ENCODE data around the gene SULT1A2.
"Not testable (repeated sequence)": the region's sequence is repeated elsewhere in the genome, so short reads cannot be mapped to it uniquely, and the experiment has no call there.

SULT1A2 gene

DNA sequence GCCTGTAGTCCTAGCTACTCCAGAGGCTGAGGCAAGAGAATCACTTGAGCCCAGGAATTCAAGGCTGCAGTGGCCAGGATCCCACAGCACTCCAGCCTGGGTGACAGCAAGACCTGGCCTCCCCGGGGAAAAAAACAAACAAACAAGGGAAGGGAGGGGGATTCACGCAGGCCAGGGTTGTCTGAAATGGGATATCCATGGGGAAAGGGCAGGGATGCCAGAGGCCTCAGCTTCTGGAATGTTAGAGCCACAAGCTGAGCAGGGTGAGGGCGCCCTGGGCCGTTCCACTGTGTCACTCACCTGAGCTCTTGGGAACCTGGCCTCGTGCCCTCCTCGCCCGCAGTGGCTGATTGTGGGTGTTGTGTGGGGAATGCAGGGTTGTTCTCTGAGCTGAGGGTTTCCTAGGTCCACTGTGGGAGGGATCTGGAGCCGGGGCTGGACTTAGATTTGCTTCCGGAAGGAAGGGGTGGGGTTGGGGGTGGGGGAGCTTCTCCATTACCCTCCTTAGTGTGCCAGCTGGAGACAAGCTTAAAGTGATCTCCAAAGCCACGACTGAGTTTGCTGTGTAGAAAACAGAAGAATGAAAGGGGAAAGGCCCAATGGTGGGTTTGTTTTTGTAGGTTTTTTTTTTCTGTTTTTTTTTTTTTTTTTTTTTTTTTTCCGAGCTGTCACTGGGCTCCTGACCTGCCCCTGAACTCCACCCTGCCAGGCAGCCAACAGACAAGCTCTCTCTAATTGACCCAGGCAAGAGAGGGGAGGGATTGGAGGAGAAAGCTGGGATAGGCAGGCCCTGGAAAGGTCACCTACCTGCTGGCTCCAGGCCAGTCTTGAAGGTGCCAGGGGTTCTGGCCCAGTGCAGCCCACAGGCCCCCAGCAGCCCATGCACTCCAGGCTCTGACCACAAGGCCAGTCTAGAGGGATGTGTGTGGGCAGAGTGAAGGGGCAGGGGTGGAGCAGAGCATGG, 13.1 kb upstream of the SULT1A2 start, which contains the start of gene SULT1A1:
TSS of gene SULT1A1 (minus strand) at position 414 of the 964 bp plus-strand sequence. CDS start 1,189 bp downstream, outside the sequence.
- DNase-seq (ENCODE audit: extremely low read depth in 1 of 2, low read depth in 1 of 2): no peak

DNA sequence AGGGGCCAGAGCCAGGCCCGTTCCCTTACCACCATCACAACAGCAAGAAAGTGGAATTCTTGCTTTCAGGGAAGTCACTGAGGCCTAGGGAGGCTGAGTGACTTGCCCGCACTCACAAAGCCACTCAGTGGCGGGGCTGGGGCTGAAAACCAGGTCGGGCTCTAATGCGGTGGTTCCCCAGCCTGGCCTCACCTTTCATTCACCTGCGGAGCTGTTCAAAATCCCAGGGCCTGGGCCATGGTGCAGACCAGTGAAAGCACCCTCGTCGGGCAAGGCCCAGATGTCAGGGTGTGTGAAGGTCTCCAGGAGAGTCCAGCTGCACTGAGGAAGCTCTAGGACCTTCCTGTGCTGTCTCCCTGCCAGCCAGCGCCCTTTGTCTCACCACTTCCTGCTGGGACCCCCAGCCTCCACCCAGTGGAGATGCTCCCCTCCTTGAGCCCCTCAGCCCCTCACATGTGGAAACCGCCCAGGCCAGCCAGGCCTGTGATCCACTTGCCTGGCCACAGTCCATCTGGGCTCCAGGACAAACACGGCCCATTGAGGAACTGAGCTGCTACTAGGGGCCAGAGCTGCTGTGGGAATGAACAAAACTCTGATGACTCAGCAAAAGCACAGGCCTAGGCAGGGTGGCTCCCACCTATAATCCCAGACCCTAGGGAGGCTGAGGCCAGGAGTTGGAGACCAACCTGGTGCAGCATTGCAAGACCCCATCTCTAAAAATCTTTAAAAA, 12.2 kb upstream of the SULT1A2 start:
- DNase-seq (ENCODE audit: extremely low read depth in 1 of 2, low read depth in 1 of 2): not testable (repeated sequence)

DNA sequence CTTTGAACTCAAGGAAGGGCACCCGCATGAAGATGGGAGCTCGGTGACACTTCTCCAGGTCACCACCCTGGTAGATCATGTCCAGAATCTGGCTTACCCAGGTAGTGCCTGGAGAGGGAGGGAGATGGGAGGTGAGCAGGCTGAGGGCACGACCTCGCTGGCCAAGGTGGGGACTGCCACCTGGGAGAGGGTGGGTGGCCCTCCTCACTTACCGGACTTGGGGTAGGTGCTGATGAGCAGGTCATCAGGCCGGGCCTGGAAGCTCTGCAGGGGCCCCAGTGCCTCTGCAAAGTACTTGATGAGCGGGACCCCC, 11.6 kb upstream of the SULT1A2 start:
- DNase-seq (ENCODE audit: extremely low read depth in 1 of 2, low read depth in 1 of 2): not testable (repeated sequence)

DNA sequence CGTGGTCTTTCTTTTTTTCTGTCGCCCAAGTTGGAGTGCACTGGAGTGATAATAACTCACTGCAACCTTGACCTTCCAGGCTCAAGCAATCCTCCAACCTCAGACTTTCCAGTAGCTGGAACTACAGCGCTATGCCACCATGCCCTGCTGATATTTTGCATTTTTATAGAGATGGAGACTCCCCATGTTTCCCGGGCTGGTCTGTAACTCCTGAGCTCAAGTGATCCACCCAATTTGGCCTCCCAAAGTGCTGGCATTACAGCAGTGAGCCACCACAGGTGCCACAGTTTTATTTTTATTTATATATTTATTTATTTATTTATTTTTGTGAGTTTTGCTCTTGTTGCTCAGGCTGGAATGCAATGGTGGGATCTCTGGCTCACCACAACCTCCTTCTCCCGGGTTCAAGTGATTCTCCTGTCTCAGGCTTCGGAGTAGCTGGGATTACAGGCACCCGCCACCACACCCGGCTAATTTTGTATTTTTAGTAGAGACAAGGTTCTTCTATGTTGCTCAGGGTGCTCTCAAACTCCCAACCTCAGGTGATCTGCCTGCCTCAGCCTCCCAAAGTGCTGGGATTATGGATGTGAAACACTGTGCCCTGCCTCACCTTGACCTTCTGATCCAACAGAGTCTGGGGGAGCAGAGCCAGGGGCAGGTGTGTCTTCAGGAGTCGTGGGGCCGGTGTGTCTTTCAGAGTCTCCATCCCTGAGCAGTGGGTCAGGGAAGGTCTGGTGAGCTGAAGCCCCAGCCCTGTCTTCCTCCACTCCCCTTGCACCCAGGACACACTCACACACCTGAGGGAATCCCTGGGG, 11.0 kb upstream of the SULT1A2 start:
- DNase-seq (ENCODE audit: extremely low read depth in 1 of 2, low read depth in 1 of 2): not testable (repeated sequence)

DNA sequence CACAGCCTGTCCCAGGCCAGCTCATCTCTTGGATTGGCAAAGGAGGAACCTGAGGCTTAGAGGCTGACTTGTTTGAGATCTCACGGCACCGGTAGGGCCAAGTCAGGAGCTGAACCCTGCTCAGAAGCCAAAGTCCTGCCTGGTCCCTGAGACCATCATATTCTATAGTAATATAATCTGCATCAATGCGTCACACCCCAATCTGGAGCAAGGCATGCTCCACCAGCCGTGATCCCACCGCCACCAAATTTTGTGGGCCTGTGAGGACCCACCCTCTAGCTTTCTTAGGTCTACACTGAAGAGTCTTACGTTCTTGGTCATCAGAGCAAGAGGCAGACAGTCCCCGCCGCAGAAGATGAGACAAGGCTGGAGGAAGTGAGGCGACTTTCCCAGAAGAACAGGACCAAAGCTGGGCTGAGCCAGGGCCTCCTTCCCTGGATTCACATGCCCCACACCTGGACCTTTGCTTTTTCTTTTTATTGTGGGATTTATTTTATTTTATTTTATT, 10.3 kb upstream of the SULT1A2 start:
- DNase-seq (ENCODE audit: extremely low read depth in 1 of 2, low read depth in 1 of 2): no peak

DNA sequence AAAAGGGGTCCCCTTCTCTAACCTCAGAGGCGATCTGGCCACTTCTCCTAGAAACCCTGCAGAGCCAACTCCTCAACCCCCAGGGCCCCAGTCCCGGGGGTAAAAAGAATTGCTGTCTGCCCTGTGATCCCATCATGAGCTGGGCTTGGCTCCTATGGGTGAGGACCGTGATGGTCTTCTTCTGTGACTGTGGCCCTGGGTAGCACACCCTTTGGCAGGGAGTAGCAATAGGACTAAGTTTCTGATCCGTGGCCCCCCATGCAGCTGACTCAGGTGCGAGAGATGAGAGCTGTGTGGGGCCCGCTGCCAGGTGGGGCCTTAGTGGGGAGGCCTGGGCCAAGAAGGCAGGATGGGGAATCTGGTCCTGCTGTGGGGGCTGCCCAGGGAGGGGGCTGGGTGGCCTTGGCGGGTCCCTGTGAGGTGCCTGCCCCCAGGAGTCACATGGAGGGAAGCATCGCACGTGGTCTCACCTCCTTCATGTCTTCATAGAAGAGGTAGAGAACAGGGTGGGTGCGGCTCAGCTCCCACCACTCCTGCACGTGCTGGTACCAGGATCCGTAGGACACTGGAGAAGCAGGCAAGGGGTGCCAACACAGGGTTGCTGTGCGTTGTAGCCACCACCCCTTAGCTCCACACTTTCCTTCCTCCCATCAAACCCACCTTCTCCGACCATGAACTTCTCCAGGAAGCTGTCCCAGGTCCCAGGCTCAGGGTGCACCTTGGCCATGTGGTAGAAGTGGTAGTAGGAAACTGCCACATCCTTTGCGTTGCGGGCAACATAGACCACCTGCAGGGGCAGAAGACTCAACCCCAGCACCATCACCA, 9.7 kb upstream of the SULT1A2 start:
- DNase-seq (ENCODE audit: extremely low read depth in 1 of 2, low read depth in 1 of 2): no peak

DNA sequence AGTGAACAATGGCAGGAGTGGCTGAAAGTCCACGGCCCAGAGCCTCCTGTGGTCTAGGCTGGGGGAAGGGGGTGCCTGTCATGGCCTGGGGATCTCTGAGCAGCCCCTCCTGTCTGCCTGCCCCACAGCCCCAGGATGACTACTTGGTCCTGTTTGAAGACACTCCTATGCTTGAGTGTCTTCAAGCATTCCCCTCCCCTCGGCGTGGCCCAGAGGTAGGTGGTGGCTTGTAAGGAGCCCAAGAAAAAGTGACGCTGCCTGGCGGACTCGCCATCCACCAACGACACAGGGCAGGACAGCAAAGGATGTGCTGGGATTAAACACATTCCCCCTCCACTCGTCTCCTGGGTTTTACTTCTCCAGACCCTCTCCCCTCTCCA, 7.3 kb upstream of the SULT1A2 start:
- no peak for DNase-seq (ENCODE audit: extremely low read depth in 1 of 2, low read depth in 1 of 2)

DNA sequence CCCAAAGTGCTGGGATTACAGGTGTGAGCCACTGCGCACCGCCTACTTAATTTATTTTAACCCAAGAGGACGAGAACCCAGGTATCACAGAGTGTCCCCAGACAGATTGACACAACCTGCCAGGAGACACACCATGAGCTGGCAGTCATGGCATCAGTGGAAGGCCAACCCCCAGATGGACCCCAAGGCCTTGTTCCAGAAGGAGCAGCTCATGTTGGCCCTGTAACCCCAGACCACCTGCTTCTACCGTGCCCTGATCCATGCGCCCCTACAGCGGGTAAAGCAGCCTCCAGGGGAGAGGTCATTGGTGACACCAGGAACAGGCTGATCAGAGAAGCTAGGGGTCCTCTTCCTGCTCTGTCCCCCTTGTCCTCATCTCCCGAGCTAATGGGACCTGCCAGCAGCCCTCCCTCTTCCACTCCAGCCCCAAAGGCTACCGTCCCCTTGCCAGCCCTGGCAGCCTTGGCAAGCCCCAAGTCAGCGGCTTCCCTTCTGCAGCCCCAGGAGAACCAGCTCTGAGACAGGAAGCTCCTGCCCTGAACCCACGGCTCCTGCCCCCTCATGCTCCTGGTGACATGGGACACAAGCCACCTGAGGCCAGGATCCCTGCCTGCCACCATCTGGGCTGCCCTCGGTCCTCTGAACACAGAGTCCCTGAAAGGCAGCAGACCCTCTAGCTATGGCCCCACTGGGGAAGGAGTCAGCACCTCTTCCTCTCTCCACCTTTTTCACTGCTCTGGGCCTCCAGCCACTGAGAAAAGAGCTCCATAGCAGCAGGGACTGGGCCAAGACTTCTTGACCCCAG, 6.7 kb upstream of the SULT1A2 start:
- DNase-seq (ENCODE audit: extremely low read depth in 1 of 2, low read depth in 1 of 2): no peak

DNA sequence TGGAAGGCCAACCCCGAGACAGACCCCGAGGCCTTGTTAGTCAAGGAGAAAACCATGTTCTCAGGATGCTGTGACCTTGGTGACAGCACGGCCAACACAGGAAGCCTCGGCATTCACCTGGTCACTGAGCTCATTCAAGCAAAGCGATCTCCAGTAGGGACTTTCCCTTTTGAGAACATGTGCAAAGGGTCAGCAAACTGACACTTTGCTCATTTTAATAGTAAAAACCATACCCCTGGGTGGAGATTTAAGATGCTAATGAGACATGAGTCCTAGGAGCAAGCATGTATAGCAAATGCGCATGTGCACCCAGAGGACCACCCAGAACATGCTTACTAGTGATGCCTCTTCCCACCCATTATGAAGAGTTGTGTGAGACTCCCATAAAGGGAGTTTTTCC, 5.7 kb upstream of the SULT1A2 start:
- DNase-seq (ENCODE audit: extremely low read depth in 1 of 2, low read depth in 1 of 2): no peak

DNA sequence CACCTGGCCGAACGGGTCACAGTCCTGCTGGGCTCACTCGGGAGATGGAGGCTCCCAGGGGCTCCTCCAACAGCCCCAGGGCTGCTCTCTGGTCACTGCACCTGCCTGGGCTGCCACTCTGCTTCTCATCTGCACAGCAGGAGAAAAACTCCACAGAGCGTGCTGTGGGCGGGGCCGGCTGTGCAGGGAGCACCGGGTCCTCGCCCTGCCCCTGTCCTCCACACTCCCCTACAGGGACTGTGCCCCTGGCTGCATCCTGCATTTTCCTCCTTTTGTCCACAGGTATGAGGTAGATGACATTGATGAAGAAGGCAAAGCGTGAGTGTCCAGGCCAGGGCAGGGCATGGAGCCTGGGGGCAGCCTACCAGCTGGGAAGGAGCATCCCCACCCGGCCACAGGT, 5.2 kb upstream of the SULT1A2 start:
- not testable (repeated sequence) for DNase-seq (ENCODE audit: extremely low read depth in 1 of 2, low read depth in 1 of 2)

DNA sequence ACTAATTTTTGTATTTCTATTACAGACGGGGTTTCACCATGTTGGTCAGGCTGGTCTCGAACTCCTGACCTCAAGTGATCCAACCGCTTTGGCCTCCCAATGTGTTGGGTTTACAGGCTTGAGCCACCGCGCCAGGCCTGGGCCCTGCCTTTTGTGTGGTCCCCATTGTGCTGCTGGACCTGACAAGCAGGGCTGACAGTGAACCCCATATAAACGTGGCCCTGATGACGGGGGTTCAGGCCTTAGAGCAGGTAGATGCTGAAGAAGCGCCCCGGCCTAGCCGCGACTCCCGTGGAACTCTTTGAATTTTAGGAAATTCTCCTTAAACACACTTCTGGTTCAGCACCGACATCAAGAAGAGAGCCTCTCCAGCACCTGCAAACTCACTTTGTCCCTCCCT, 4.7 kb upstream of the SULT1A2 start:
- not testable (repeated sequence) for DNase-seq (ENCODE audit: extremely low read depth in 1 of 2, low read depth in 1 of 2)

DNA sequence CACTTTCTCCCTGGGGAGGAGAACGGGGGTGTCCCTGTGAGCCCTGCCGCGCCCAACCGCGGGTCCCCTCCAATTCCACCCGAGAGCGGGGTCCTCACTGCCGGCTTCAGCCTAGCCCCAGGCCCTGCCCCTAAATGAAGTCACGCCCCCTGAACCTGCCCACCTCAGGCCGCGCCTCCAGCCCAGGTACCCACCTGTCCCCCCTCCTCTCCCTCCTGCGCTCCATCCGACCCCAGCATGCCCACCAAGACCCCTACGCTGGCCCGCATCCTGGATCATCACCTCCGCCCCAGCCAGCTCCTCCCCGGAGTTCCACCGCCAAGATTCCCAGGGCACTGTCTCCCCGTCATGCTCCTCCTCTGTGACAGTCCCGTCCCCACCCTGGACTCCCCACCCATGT, 4.1 kb upstream of the SULT1A2 start:
- not testable (repeated sequence) for DNase-seq (ENCODE audit: extremely low read depth in 1 of 2, low read depth in 1 of 2)

DNA sequence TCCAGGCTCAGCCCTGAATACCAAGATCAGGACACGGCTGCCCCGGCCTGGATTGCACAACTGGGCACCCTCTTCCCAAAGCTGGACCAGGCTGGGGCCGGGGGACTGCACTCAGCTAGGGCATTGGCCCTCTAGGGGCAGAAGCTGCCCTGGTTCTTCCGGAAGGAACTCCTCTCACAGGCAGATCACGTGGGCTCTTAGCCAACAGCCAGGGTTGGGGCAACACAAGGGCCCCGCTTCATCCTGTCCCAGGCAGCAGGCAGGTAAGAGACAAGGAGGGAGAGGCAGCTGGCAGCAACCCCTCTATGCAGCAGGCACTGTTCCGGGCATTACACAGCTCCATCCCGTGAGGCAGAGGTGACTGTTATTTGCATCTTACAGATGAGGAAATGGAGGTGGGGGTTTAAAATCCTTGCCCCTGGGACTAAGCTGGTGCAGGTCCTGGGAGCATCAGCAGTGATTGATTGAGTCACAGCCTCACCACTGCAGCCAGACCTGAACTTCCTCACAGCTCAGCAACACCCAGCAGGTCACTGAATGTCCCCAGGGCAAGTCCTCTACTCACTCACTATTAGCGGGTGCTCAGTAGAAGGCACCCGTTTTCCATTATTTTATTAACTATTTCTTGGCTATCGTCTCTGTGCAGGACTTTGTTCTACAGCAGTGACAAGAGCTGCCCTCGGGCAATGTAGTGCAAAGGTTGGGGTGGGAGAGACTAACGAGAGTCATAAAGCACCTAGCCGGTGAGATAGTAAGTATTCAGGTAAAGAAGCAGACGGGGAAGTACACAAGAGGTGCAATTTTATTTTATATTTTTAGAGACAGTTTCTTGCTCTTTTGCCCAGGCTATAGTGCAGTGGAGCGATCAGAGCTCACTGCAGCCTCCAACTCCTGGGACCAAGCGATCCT, 2.8 kb upstream of the SULT1A2 start:
- DNase-seq (ENCODE audit: extremely low read depth in 1 of 2, low read depth in 1 of 2): not testable (repeated sequence)

DNA sequence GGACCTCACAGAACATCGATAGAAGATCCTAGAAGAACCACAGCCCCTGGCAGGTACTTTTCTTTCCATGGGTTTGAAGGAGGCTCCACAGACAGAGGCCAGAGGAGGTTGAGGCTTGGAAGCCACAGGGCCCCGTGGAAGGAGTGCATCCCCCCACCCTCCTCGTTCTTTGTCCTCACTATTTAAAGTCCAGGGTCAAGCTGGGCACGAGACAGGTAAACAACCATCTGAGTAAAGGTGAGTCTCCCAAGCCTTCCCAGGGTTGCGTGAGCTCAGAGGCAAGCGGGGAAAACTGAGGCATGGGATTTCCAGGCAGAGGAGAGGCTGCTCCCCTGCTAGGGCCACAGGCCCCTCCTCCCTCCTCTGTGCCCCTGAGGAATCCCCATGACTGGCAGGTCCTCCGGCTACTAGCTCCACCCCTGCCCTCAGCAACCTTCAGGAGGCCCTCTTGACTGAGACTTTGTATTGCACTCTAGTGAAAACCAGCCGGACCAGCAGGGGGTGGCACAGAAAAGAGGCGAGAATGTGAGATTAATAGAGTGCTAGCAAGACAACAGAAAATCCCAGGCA, 927 bp upstream of the SULT1A2 start:
- DNase-seq (ENCODE audit: extremely low read depth in 1 of 2, low read depth in 1 of 2): no peak

DNA sequence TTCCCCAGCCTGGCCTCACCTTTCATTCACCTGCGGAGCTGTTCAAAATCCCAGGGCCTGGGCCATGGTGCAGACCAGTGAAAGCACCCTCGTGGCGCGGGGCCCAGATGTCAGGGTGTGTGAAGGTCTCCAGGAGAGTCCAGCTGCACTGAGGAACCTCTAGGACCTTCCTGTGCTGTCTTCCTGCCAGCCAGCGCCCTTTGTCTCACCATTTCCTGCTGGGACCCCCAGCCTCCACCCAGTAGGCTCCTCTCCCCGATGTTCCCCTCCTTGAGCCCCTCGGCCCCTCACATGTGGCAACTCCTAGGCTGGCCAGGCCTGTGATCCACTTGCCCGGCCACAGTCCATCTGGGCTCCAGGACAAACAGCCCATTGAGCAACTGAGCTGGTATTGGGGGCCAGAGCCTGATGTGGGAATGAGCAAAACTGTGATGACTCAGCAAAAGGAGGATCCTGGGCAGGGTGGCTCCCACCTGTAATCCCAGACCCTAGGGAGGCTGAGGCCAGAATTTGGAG, 677 bp downstream of the SULT1A2 start:
- DNase-seq (ENCODE audit: extremely low read depth in 1 of 2, low read depth in 1 of 2): no peak

DNA sequence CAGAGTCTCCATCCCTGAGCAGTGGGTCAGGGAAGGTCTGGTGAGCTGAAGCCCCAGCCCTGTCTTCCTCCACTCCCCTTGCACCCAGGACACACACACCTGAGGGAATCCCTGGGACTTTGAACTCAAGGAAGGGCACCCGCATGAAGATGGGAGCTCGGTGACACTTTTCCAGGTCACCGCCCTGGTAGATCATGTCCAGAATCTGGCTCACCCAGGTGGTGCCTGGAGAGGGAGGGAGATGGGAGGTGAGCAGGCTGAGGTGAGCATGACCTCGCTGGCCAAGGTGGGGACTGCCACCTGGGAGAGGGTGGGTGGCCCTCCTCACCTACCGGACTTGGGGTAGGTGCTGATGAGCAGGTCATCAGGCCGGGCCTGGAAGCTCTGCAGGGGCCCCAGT, 1.4 kb downstream of the SULT1A2 start:
- not testable (repeated sequence) for DNase-seq (ENCODE audit: extremely low read depth in 1 of 2, low read depth in 1 of 2)

DNA sequence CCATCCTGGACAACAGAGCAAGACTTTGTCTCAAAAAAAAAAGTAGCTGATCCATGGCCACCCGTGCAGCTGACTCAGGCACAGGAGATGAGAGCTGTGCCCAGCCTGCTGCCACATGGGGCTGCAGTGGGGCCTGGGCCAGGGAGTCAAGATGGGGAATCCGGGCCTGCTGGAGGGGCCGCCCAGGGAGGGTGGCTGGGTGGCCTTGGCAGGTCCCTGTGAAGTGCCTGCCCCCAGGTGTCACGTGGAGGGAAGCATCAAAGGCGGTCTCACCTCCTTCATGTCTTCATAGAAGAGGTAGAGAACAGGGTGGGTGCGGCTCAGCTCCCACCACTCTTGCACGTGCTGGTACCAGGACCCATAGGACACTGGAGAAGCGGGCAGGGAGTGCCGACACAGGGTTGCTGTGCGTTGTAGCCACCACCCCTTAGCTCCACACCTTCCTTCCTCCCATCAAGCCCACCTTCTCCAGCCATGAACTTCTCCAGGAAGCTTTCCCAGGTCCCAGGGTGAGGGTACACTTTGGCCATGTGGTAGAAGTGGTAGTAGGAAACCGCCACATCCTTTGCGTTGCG, 3.8 kb downstream of the SULT1A2 start:
- no peak for DNase-seq (ENCODE audit: extremely low read depth in 1 of 2, low read depth in 1 of 2)
